ENCODE data around the gene GPRC5C. TPM values are rescaled to one million over a fixed set of nuclear protein-coding genes. Genes with fewer than 3 reads are reported as not detected.

Gene GPRC5C
- total and polyA plus RNA-seq, 2 donors (not counting 3 experiments of a cell fraction or from before 2014, with no cell fraction given): not detected

DNA sequence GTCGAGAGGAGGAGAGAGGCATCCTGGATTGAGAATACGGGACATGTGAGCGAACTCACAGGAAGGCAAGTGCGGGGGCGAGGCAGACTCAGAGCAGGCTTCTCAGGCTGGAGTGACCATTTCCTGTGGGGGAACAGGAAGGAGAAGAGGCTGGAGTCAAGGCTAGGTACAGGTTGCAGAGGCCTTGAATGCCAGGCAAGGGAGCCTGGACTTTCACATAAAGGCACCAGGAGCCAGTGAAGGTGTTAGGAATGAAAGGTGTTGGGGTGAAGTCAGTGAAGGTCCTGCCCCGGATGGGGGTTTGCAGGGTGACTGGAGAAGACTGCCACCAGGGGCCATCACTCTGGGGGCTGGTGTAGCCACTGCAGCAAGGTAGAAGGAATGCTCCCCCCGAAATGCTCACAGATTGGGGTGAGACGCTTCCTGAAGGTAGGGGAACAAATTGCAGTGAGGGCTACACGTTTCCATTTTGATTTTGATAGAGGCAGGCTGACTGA is 5.3 kb upstream of the GPRC5C start:
- Histone ChIP-seq H3K4me1 (ENCODE audit: control insufficient read depth, extremely low read depth, insufficient read depth, low read length) (no peaks in the 10 kb centered on the region), H3K27ac (ENCODE audit: insufficient read depth, low read depth, low read length) (no peak overlapping the region), H3K36me3 (ENCODE audit: control insufficient read depth in 2 of 2, extremely low read depth in 1 of 2, insufficient read depth in 2 of 2, low read length in 2 of 2) (no peaks in the 10 kb centered on the region), H3K9me3 (replicated peaks; ENCODE audit: control insufficient read depth, insufficient read depth, low read length) (no peaks in the 10 kb centered on the region), H3K9ac (replicated peaks; ENCODE audit: extremely low read depth, insufficient read depth, low read length) (no peak overlapping the region), H3K9me1 (replicated peaks; ENCODE audit: control insufficient read depth, extremely low read depth, insufficient read depth, low read length) (no peaks in the 10 kb centered on the region), H3K4me3 (replicated peaks in 1 of 3; ENCODE audit: insufficient read depth in 1 of 3, low read depth in 1 of 3, low read length in 3 of 3) (no peak overlapping the region), H4K20me1 (replicated peaks; ENCODE audit: control insufficient read depth, extremely low read depth, insufficient read depth, low read length) (no peaks in the 10 kb centered on the region), H3K4me2 (ENCODE audit: insufficient read depth, low read length) (no peak overlapping the region), H2AFZ (ENCODE audit: low read depth, low read length) (no peak overlapping the region), H3K27me3 (ENCODE audit: control insufficient read depth in 2 of 2, insufficient read depth in 2 of 2, low read length in 2 of 2) (peaks cover 18% of the 10 kb centered on the region in 2 experiments), H3K79me2 (ENCODE audit: control insufficient read depth, insufficient read depth, low read length) (no peaks in the 10 kb centered on the region)
- ChIA-PET CTCF (no interaction called here), POLR2A (no interaction called here)
- BruUV-seq (replicated peaks): no TSS peak
- dilution Hi-C loops (cut with MboI; ENCODE audit: extremely low pct_ligation_motif_present, low sequenced_read_pairs) (no loop called here), intact Hi-C loops (cut with micrococcal nuclease) (no loop called here)
- TF ChIP-seq MYC (IDR thresholded peaks at IDR 0.05; ENCODE audit: low read depth, low read length) (no peak), EZH2 (IDR thresholded peaks at IDR 0.05; ENCODE audit: borderline replicate concordance, low read depth, low read length, severe bottlenecking) (no peak), FOS (IDR thresholded peaks at IDR 0.05; ENCODE audit: borderline replicate concordance, insufficient read depth, low read length) (no peak), GATA2 (IDR thresholded peaks at IDR 0.05; ENCODE audit: insufficient read depth, insufficient read length, low read depth, low read length) (no peak), CTCF (IDR thresholded peaks at IDR 0.05; ENCODE audit: extremely low read depth in 1 of 2, insufficient read depth in 1 of 2, low read depth in 1 of 2, low read length in 2 of 2) (no peak)
- DNase-seq (ENCODE audit: low read depth, low spot score): no peak
- no peak for FAIRE-seq
